Measurements from ENCODE around the gene SPRN.
"Not testable (repeated sequence)": the region's sequence is repeated elsewhere in the genome, so short reads cannot be mapped to it uniquely, and the experiment has no call there.

The SPRN gene

GRCh38 chr10:133471300-133472109 is 47.1 kb upstream of the SPRN start:
- H4K20me1 ChIP-seq (ENCODE audit: insufficient read depth, low read length, poor library complexity, severe bottlenecking) = no peaks in the 10 kb centered on the region
- H3K9me3 ChIP-seq (ENCODE audit: insufficient read depth, low read depth, low read length) = no peaks in the 10 kb centered on the region; the same call in 1 of the 2 replicates
- H3K4me3 ChIP-seq (ENCODE audit: low read length, poor library complexity, severe bottlenecking) = no peak overlapping the region
- no peaks in the 10 kb centered on the region for H3K9me2 ChIP-seq (replicated peaks; ENCODE audit: low read depth, low read length)
- no peaks in the 10 kb centered on the region for H3K79me2 ChIP-seq (ENCODE audit: insufficient read depth, low read length)
- H3K4me2 ChIP-seq (ENCODE audit: low read depth, low read length, poor library complexity, severe bottlenecking) = no peak overlapping the region
- no peak overlapping the region for H2AFZ ChIP-seq (ENCODE audit: low read length)
- no peak overlapping the region for H3K9ac ChIP-seq (ENCODE audit: low read depth, low read length, poor library complexity, severe bottlenecking)
- H3K36me3 ChIP-seq (ENCODE audit: insufficient read depth, low read length) = peaks cover 14% of the 10 kb centered on the region; the same call in 1 of the 2 replicates
- H3F3A ChIP-seq (ENCODE audit: low read depth) = no peaks in the 10 kb centered on the region
- TF ChIP-seq EZH2phosphoT487 (IDR thresholded peaks at IDR 0.05; ENCODE audit: borderline replicate concordance) (no peak), CTCF (conservative IDR thresholded peaks at IDR 0.05; ENCODE audit: low read length) (no peak)
- H3K4me1 ChIP-seq (ENCODE audit: insufficient read depth, low read length, poor library complexity, severe bottlenecking) = peaks cover 42% of the 10 kb centered on the region
- no peaks in the 10 kb centered on the region for H3K27me3 ChIP-seq (ENCODE audit: insufficient read depth, low read length, poor library complexity, severe bottlenecking)

GRCh38 chr10:133469205-133469604 is 44.8 kb upstream of the SPRN start:
- not testable (repeated sequence) for H3K9me2 ChIP-seq (replicated peaks; ENCODE audit: low read depth, low read length); H2AFZ ChIP-seq (ENCODE audit: low read length); H3K4me3 ChIP-seq (ENCODE audit: low read length, poor library complexity, severe bottlenecking); H4K20me1 ChIP-seq (ENCODE audit: insufficient read depth, low read length, poor library complexity, severe bottlenecking); H3K9me3 ChIP-seq (ENCODE audit: insufficient read depth, low read depth, low read length); H3K4me2 ChIP-seq (ENCODE audit: low read depth, low read length, poor library complexity, severe bottlenecking); H3F3A ChIP-seq (ENCODE audit: low read depth); H3K79me2 ChIP-seq (ENCODE audit: insufficient read depth, low read length); H3K9ac ChIP-seq (ENCODE audit: low read depth, low read length, poor library complexity, severe bottlenecking); H3K27me3 ChIP-seq (ENCODE audit: insufficient read depth, low read length, poor library complexity, severe bottlenecking)
- Histone ChIP-seq H3K4me1 (ENCODE audit: insufficient read depth, low read length, poor library complexity, severe bottlenecking) (peaks cover 19% of the 10 kb centered on the region), H3K36me3 (ENCODE audit: insufficient read depth, low read length) (peaks cover 14% of the 10 kb centered on the region; the same call in 1 of the 2 replicates)

- H3K9me3 ChIP-seq (ENCODE audit: insufficient read depth, low read depth, low read length) = no peaks in the 10 kb centered on the region; the same call in 1 of the 2 replicates
- H3K36me3 ChIP-seq (ENCODE audit: insufficient read depth, low read length) = peaks cover 14% of the 10 kb centered on the region; the same call in 1 of the 2 replicates
- no peak overlapping the region for H2AFZ ChIP-seq (ENCODE audit: low read length)
- H3K4me1 ChIP-seq (ENCODE audit: insufficient read depth, low read length, poor library complexity, severe bottlenecking) = peaks cover 19% of the 10 kb centered on the region
- H3K4me3 ChIP-seq (ENCODE audit: low read length, poor library complexity, severe bottlenecking) = no peak overlapping the region
- TF ChIP-seq EZH2phosphoT487 (IDR thresholded peaks at IDR 0.05; ENCODE audit: borderline replicate concordance) (no peak), CTCF (conservative IDR thresholded peaks at IDR 0.05; ENCODE audit: low read length) (no peak)
- peaks cover 7% of the 10 kb centered on the region; the same call in 1 of the 2 replicates for H3K79me2 ChIP-seq (ENCODE audit: insufficient read depth, low read length)
- H3K9ac ChIP-seq (ENCODE audit: low read depth, low read length, poor library complexity, severe bottlenecking) = no peak overlapping the region
- no peak overlapping the region for H3K4me2 ChIP-seq (ENCODE audit: low read depth, low read length, poor library complexity, severe bottlenecking)
- no peaks in the 10 kb centered on the region for H3F3A ChIP-seq (ENCODE audit: low read depth)
- H4K20me1 ChIP-seq (ENCODE audit: insufficient read depth, low read length, poor library complexity, severe bottlenecking) = no peaks in the 10 kb centered on the region
- no peaks in the 10 kb centered on the region for H3K9me2 ChIP-seq (replicated peaks; ENCODE audit: low read depth, low read length)
- no peaks in the 10 kb centered on the region for H3K27me3 ChIP-seq (ENCODE audit: insufficient read depth, low read length, poor library complexity, severe bottlenecking)
Observed at GRCh38 chr10:133467286-133467911, 43.0 kb upstream of the SPRN start.
